ENCODE data around the gene DSCAM.

DNA sequence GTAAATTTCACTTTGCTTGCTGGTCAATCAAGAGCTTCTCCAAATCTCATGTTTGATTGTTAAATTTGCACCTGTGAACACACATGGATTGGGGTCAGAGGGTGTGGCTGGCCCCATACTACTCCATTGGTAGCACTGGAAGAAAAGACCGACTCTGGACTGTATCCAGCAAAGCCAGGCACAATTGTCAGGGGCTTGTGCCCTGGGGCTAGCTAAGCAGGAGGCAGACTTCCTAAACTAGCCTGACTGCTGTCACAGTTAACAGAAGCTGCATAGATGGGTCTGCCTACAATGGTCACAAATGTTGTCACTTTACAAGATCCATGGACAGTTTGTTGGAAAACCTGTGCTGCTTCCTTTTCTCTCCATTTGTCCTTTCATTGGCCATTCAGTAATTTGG lies 421.0 kb downstream of the DSCAM start:
- TF ChIP-seq, protein P1, sequence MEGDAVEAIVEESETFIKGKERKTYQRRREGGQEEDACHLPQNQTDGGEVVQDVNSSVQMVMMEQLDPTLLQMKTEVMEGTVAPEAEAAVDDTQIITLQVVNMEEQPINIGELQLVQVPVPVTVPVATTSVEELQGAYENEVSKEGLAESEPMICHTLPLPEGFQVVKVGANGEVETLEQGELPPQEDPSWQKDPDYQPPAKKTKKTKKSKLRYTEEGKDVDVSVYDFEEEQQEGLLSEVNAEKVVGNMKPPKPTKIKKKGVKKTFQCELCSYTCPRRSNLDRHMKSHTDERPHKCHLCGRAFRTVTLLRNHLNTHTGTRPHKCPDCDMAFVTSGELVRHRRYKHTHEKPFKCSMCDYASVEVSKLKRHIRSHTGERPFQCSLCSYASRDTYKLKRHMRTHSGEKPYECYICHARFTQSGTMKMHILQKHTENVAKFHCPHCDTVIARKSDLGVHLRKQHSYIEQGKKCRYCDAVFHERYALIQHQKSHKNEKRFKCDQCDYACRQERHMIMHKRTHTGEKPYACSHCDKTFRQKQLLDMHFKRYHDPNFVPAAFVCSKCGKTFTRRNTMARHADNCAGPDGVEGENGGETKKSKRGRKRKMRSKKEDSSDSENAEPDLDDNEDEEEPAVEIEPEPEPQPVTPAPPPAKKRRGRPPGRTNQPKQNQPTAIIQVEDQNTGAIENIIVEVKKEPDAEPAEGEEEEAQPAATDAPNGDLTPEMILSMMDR (IDR thresholded peaks at IDR 0.05; ENCODE audit: insufficient read depth, low read length, poor library complexity, severe bottlenecking): no peak
- TF ChIP-seq EZH2phosphoT487 (conservative IDR thresholded peaks at IDR 0.05; ENCODE audit: low read length): no peak

Measured in SU-DHL-6 (cell line).